Measurements from ENCODE around the gene SCRN1.

SCRN1 gene

GRCh38 chr7:29886827-29887226 is 102.8 kb downstream of the SCRN1 start:
- H3K36me3 ChIP-seq (ENCODE audit: control insufficient read depth in 2 of 2, insufficient read depth in 2 of 2, low read length in 2 of 2), result no peaks in the 10 kb centered on the region
- H3K9me3 ChIP-seq (ENCODE audit: control insufficient read depth in 2 of 2, low read length in 2 of 2), result no peaks in the 10 kb centered on the region
- peaks cover 4 to 9% of the 10 kb centered on the region in 2 donors for H3K4me1 ChIP-seq (ENCODE audit: control insufficient read depth in 2 of 2, insufficient read depth in 2 of 2, low read length in 2 of 2)
- peaks cover 3 to 4% of the 10 kb centered on the region in 2 donors for H3K27me3 ChIP-seq (ENCODE audit: control insufficient read depth in 2 of 2, insufficient read depth in 2 of 2, low read length in 2 of 2)
- no peak overlapping the region for H3K9ac ChIP-seq (ENCODE audit: low read depth in 1 of 2, low read length in 2 of 2)
- no peak overlapping the region for H3K27ac ChIP-seq (ENCODE audit: low read depth in 2 of 2, low read length in 2 of 2)
- no peak overlapping the region for H3K4me3 ChIP-seq (ENCODE audit: low read length in 2 of 2)

GRCh38 chr7:29885626-29886025 is 104.0 kb downstream of the SCRN1 start:
- no peak overlapping the region for H3K27ac ChIP-seq (ENCODE audit: low read depth in 2 of 2, low read length in 2 of 2)
- H3K9me3 ChIP-seq (ENCODE audit: control insufficient read depth in 2 of 2, low read length in 2 of 2), result no peaks in the 10 kb centered on the region
- no peak overlapping the region for H3K4me3 ChIP-seq (ENCODE audit: low read length in 2 of 2)
- no peaks in the 10 kb centered on the region for H3K36me3 ChIP-seq (ENCODE audit: control insufficient read depth in 2 of 2, insufficient read depth in 2 of 2, low read length in 2 of 2)
- H3K27me3 ChIP-seq (ENCODE audit: control insufficient read depth in 2 of 2, insufficient read depth in 2 of 2, low read length in 2 of 2), result peaks cover 3 to 4% of the 10 kb centered on the region in 2 donors
- H3K4me1 ChIP-seq (ENCODE audit: control insufficient read depth in 2 of 2, insufficient read depth in 2 of 2, low read length in 2 of 2), result peaks cover 4 to 9% of the 10 kb centered on the region in 2 donors
- H3K9ac ChIP-seq (ENCODE audit: low read depth in 1 of 2, low read length in 2 of 2), result no peak overlapping the region

GRCh38 chr7:29884399-29885272 is 105.0 kb downstream of the SCRN1 start:
- H3K9ac ChIP-seq (ENCODE audit: low read depth in 1 of 2, low read length in 2 of 2), result no peak overlapping the region
- no peaks in the 10 kb centered on the region for H3K36me3 ChIP-seq (ENCODE audit: control insufficient read depth in 2 of 2, insufficient read depth in 2 of 2, low read length in 2 of 2)
- H3K4me3 ChIP-seq (ENCODE audit: low read length in 2 of 2), result peak overlapping the region in 1 of 2 donors; percentile 40
- H3K9me3 ChIP-seq (ENCODE audit: control insufficient read depth in 2 of 2, low read length in 2 of 2), result no peaks in the 10 kb centered on the region
- peak overlapping the region in 1 of 2 donors; percentile 11 for H3K27ac ChIP-seq (ENCODE audit: low read depth in 2 of 2, low read length in 2 of 2)
- H3K27me3 ChIP-seq (ENCODE audit: control insufficient read depth in 2 of 2, insufficient read depth in 2 of 2, low read length in 2 of 2), result peaks cover 3 to 4% of the 10 kb centered on the region in 2 donors
- H3K4me1 ChIP-seq (ENCODE audit: control insufficient read depth in 2 of 2, insufficient read depth in 2 of 2, low read length in 2 of 2), result peaks cover 4 to 9% of the 10 kb centered on the region in 2 donors

GRCh38 chr7:29883462-29884398 is 105.9 kb downstream of the SCRN1 start:
- H3K36me3 ChIP-seq (ENCODE audit: control insufficient read depth in 2 of 2, insufficient read depth in 2 of 2, low read length in 2 of 2), result no peaks in the 10 kb centered on the region
- H3K9ac ChIP-seq (ENCODE audit: low read depth in 1 of 2, low read length in 2 of 2), result no peak overlapping the region
- H3K9me3 ChIP-seq (ENCODE audit: control insufficient read depth in 2 of 2, low read length in 2 of 2), result no peaks in the 10 kb centered on the region
- peaks cover 4 to 9% of the 10 kb centered on the region in 2 donors for H3K4me1 ChIP-seq (ENCODE audit: control insufficient read depth in 2 of 2, insufficient read depth in 2 of 2, low read length in 2 of 2)
- peak overlapping the region in 1 of 2 donors; percentile 50 for H3K4me3 ChIP-seq (ENCODE audit: low read length in 2 of 2)
- H3K27me3 ChIP-seq (ENCODE audit: control insufficient read depth in 2 of 2, insufficient read depth in 2 of 2, low read length in 2 of 2), result peaks cover 3 to 4% of the 10 kb centered on the region in 2 donors
- no peak overlapping the region for H3K27ac ChIP-seq (ENCODE audit: low read depth in 2 of 2, low read length in 2 of 2)

GRCh38 chr7:29882481-29882880 is 107.1 kb downstream of the SCRN1 start:
- H3K4me1 ChIP-seq (ENCODE audit: control insufficient read depth in 2 of 2, insufficient read depth in 2 of 2, low read length in 2 of 2), result peaks cover 4 to 9% of the 10 kb centered on the region in 2 donors
- H3K4me3 ChIP-seq (ENCODE audit: low read length in 2 of 2), result no peak overlapping the region
- H3K9me3 ChIP-seq (ENCODE audit: control insufficient read depth in 2 of 2, low read length in 2 of 2), result no peaks in the 10 kb centered on the region
- no peaks in the 10 kb centered on the region for H3K36me3 ChIP-seq (ENCODE audit: control insufficient read depth in 2 of 2, insufficient read depth in 2 of 2, low read length in 2 of 2)
- no peak overlapping the region for H3K27ac ChIP-seq (ENCODE audit: low read depth in 2 of 2, low read length in 2 of 2)
- peaks cover 3 to 4% of the 10 kb centered on the region in 2 donors for H3K27me3 ChIP-seq (ENCODE audit: control insufficient read depth in 2 of 2, insufficient read depth in 2 of 2, low read length in 2 of 2)
- H3K9ac ChIP-seq (ENCODE audit: low read depth in 1 of 2, low read length in 2 of 2), result no peak overlapping the region

- Histone ChIP-seq H3K9me3 (ENCODE audit: control insufficient read depth in 2 of 2, low read length in 2 of 2) (no peaks in the 10 kb centered on the region), H3K4me3 (ENCODE audit: low read length in 2 of 2) (no peak overlapping the region), H3K36me3 (ENCODE audit: control insufficient read depth in 2 of 2, insufficient read depth in 2 of 2, low read length in 2 of 2) (no peaks in the 10 kb centered on the region), H3K27me3 (ENCODE audit: control insufficient read depth in 2 of 2, insufficient read depth in 2 of 2, low read length in 2 of 2) (peaks cover 3 to 4% of the 10 kb centered on the region in 2 donors), H3K4me1 (ENCODE audit: control insufficient read depth in 2 of 2, insufficient read depth in 2 of 2, low read length in 2 of 2) (peaks cover 4 to 9% of the 10 kb centered on the region in 2 donors), H3K27ac (ENCODE audit: low read depth in 2 of 2, low read length in 2 of 2) (no peak overlapping the region), H3K9ac (ENCODE audit: low read depth in 1 of 2, low read length in 2 of 2) (no peak overlapping the region)
These were observed 107.9 kb downstream of the SCRN1 start for GRCh38 chr7:29881724-29882123.

- no peak overlapping the region for H3K4me3 ChIP-seq (ENCODE audit: low read length in 2 of 2)
These were observed 110.0 kb downstream of the SCRN1 start for GRCh38 chr7:29879609-29880008.

GRCh38 chr7:29878081-29878688 is 111.4 kb downstream of the SCRN1 start:
- Histone ChIP-seq H3K36me3 (ENCODE audit: control insufficient read depth in 2 of 2, insufficient read depth in 2 of 2, low read length in 2 of 2) (no peaks in the 10 kb centered on the region), H3K4me1 (ENCODE audit: control insufficient read depth in 2 of 2, insufficient read depth in 2 of 2, low read length in 2 of 2) (peaks cover 0 to under 1% of the 10 kb centered on the region in 2 donors), H3K9me3 (ENCODE audit: control insufficient read depth in 2 of 2, low read length in 2 of 2) (no peaks in the 10 kb centered on the region), H3K27me3 (ENCODE audit: control insufficient read depth in 2 of 2, insufficient read depth in 2 of 2, low read length in 2 of 2) (peaks cover 0 to under 1% of the 10 kb centered on the region in 2 donors), H3K4me3 (ENCODE audit: low read length in 2 of 2) (no peak overlapping the region), H3K27ac (ENCODE audit: low read depth in 2 of 2, low read length in 2 of 2) (no peak overlapping the region), H3K9ac (ENCODE audit: low read depth in 1 of 2, low read length in 2 of 2) (no peak overlapping the region)

More at GRCh38 chr7:29879609-29880008, 110.0 kb downstream of the SCRN1 start:
- Histone ChIP-seq H3K27me3 (ENCODE audit: control insufficient read depth in 2 of 2, insufficient read depth in 2 of 2, low read length in 2 of 2) (peaks cover 2 to 3% of the 10 kb centered on the region in 2 donors), H3K36me3 (ENCODE audit: control insufficient read depth in 2 of 2, insufficient read depth in 2 of 2, low read length in 2 of 2) (no peaks in the 10 kb centered on the region), H3K4me1 (ENCODE audit: control insufficient read depth in 2 of 2, insufficient read depth in 2 of 2, low read length in 2 of 2) (peaks cover 4 to 7% of the 10 kb centered on the region in 2 donors), H3K9ac (ENCODE audit: low read depth in 1 of 2, low read length in 2 of 2) (no peak overlapping the region), H3K9me3 (ENCODE audit: control insufficient read depth in 2 of 2, low read length in 2 of 2) (no peaks in the 10 kb centered on the region), H3K27ac (ENCODE audit: low read depth in 2 of 2, low read length in 2 of 2) (no peak overlapping the region)

GRCh38 chr7:29877196-29877595 is 112.4 kb downstream of the SCRN1 start:
- Histone ChIP-seq H3K9ac (ENCODE audit: low read depth in 1 of 2, low read length in 2 of 2) (no peak overlapping the region), H3K36me3 (ENCODE audit: control insufficient read depth in 2 of 2, insufficient read depth in 2 of 2, low read length in 2 of 2) (no peaks in the 10 kb centered on the region), H3K27ac (ENCODE audit: low read depth in 2 of 2, low read length in 2 of 2) (no peak overlapping the region), H3K4me3 (ENCODE audit: low read length in 2 of 2) (no peak overlapping the region), H3K27me3 (ENCODE audit: control insufficient read depth in 2 of 2, insufficient read depth in 2 of 2, low read length in 2 of 2) (no peaks in the 10 kb centered on the region), H3K4me1 (ENCODE audit: control insufficient read depth in 2 of 2, insufficient read depth in 2 of 2, low read length in 2 of 2) (no peaks in the 10 kb centered on the region), H3K9me3 (ENCODE audit: control insufficient read depth in 2 of 2, low read length in 2 of 2) (no peaks in the 10 kb centered on the region)
